T-helper 9 cell (primary cell): ENCODE results near the gene HOXA13.

ENCODE experiments used
- DNase-seq: peaks from one replicate; pipeline ENCODE4 v3.0.0-alpha.2; 2020

HOXA13 gene

DNA sequence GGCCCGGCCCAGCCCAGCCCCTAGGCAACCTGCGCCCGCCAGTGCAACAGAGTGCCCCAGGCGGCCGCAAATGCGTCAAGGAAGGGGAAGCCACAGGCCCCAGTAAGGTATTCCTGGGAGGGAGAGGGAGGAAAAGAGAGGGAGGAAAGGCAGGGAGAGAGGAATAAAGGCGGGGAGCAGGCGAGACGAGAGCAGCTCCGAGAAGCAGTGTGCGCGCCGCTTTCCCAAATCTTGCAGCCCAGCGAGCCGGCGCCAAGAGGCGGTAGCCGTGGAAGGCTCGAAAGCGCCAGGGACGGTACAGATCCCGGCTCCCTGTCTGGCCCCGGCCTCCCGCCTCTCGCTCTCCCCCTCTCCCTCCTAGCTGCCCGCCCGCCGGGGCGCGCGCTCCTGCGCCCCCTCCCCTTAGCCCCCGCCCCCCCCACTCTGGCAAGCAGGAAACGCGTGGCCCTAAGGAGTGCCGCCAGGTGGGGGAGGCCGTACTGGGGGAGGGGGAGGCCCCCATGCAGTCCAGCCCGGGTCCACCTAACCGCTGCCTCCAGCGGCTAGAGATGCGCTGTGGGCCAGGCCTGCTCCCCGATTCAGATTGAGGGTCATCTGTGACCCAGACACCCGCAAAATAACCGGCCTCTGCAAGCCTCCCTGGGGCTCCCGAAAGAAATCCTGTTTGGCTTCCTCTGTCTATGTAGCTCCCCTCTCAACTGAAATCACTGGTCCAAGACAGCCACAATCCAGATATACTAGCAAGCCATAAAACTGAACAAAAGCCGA is 30.0 kb downstream of the HOXA13 start:
- DNase-seq = no peak

- DNase-seq = no peak
Observed at GRCh38 chr7:27168265-27168947, 31.5 kb downstream of the HOXA13 start.

GRCh38 chr7:27167916-27168264 is 32.0 kb downstream of the HOXA13 start:
- DNase-seq = no peak

- no peak for DNase-seq
Observed at GRCh38 chr7:27166531-27167505, 33.1 kb downstream of the HOXA13 start.

DNA sequence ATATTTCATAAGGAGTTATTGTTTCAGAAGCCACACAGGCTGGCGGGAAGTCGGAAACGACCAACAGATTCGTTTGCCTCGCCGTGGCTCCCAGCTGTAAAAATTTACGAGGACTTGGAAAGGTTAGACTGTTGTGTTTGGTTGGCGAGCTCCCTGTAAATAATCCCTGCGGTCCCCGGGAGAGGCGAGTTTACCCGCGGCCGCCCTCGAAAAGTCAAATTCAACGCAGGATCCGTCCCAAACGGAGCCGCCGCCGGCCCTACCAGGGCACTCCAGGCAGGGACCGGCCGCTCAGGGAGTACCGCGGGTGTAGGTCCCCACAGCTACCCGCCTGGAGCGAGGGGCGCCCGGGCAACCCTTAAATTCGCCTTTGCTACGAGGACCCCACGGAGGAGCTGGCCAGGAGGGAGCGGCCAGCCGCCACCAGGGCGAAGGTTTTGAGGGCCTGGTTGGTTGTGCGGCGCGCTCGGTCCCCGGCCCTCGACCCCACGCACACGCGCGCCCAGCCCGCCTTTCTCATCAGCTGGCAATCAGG is 33.8 kb downstream of the HOXA13 start:
- DNase-seq = no peak

DNA sequence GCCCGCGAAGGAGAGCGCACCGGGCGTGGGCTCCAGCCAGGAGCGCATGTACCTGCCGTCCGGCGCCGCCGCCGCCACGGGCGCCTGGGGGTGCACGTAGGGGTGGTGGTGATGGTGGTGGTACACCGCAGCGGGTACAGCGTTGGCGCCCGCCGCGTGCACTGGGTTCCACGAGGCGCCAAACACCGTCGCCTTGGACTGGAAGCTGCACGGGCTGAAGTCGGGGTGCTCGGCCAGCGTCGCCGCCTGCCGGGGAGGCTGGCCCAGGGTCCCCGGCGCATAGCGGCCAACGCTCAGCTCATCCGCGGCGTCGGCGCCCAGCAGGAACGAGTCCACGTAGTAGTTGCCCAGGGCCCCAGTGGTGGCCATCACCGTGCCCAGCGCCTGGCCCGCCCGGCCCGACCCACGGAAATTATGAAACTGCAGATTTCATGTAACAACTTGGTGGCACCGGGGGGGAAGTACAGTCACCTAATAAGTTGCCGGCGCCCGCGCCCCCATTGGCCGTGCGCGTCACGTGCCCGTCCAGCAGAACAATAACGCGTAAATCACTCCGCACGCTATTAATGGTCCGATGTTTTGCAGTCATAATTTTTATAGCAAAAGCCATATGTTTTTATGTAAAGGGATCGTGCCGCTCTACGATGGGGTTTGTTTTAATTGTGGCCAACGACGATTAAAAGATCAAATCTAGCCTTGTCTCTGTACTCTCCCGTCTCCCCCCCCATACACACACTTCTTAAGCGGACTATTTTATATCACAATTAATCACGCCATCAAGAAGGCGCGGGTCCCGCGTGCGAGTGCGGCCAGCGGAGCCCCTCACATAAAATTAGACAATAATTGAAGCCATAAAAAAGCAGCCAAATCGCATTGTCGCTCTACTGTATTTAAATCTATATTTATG is 34.5 kb downstream of the HOXA13 start, which contains the start of gene HOXA9:
Gene HOXA9, minus strand, starts transcription at position 449 of the 907 bp plus-strand sequence. Its CDS starts 80 bp downstream, at position 369.
- no peak for DNase-seq

GRCh38 chr7:27164367-27165088 is 35.4 kb downstream of the HOXA13 start:
- no peak for DNase-seq

GRCh38 chr7:27164045-27164366 is 35.9 kb downstream of the HOXA13 start:
- DNase-seq = no peak

DNA sequence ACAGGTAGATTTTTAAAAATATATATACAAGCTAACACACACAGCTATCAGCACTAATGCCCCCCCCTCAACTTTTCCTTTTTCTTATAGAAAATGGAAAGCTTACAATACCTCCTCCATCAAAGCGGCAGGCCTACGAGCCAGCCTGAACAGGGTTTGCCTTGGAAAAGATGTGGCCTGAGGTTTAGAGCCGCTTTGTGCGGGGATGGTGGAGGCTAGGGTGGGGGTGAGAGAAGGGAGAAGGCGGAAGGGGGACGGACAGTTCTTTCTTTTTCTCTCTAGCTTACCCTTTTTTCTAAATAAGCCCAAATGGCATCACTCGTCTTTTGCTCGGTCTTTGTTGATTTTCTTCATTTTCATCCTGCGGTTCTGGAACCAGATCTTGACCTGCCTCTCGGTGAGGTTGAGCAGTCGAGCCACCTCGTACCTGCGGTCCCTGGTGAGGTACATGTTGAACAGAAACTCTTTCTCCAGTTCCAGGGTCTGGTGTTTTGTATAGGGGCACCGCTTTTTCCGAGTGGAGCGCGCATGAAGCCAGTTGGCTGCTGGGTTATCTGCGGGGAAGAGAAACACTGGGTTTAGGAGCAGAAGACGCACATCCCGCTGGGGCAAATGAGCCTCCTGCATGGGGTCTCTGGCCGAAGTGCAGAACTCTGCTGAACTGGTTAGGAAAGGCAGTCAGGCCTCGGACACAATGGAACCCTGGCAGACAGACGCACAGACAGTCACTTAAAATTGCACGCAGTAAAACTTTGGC is 36.4 kb downstream of the HOXA13 start:
- DNase-seq = no peak

- no peak for DNase-seq
Observed at GRCh38 chr7:27162561-27163287, 37.2 kb downstream of the HOXA13 start.

- DNase-seq = no peak
Observed at GRCh38 chr7:27161721-27162560, 38.0 kb downstream of the HOXA13 start.

- no peak for DNase-seq
Observed at GRCh38 chr7:27161214-27161720, 38.6 kb downstream of the HOXA13 start.

DNA sequence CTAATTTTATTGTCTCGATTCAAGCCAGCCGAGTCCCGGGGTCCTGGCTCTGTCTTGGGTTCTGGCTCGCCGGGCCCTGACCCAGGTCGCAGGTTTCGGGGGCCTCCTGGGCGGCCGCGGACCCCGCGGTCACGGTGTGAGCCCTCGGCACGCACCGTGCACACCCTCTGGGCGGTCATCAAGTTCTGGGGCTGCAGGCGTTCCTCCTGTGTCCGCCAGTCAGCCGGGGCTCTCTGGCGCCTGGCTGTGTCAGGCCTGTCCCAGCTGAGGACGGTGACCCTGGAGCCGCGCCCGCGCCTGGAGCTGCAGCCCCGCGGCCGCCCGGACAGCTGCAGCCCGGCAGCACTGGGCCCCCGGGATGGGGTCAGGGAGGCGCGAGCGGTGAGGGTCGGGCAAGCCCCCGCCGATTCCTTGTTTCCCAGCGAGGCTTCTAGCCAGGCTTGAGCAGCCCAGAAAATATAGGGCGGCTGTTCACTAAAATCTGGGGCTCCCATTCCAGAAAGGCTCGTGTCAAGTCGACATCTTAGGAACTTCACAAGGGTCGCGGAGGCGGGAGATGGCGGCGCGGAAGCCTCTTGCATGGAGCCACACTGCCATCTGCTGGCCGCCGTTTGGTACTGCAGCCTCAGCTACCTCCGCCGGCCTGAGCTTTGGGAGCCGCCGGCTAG is 39.2 kb downstream of the HOXA13 start:
- peak; percentile 88 for DNase-seq

DNA sequence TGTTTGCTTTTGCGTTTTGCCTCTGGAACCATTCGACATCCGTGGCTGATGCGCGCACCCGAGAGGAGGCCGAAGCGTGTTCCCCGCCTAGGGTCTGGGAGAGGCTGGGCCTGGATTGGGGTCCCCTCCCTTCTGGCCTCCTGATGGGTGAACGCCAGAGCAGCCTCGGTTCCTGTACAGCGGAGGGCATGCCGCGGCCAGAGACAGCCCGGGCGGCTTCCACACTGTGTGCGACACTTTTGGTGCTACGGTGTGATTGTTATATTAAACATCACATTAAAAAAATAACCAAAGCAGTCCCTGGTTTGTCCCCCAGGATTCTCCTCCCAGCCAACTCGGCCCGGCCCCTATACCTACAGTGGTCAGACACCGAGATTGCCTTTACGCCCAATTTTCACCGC is 39.7 kb downstream of the HOXA13 start:
- DNase-seq = no peak

DNA sequence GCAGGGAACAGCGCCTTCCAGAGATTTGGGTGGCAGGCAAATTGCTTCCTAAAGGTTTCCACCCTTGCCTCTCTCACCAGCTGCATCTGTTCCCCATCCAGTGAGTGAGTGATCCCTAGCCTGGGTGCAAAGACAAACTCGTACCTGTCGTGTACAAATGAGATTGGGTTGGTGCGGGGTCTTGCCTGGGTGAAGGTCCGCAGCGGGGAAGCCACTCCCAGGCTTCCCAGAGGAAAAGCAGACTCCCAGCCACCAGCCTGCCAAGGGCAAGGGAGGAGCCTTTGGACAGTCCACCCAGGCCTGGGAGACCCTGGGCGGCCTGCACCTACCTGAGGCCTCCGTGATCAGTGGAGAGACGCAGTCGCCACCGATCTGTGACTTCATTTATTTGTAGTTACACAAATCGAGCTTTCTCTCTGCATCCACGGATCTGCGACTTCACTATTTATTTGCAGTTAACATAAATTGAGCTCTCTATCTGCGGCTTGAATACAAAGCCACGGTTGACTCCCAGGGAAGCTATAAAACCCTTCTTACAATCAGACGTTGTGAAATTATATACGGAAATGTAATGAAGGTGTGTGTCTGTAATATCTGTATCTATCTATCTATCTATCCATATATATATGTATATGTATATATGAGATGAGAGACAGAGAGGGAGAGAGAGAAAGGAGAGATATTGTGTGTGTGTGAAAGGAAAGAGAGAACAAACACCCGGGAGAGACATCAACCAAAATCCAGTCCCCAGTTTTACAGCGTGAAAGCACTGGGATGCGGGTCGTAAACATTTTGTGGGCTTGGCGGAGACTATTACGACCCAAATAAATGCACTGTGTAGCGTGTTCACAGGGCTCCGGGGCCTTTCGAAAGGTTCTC is 40.4 kb downstream of the HOXA13 start:
- no peak for DNase-seq

DNA sequence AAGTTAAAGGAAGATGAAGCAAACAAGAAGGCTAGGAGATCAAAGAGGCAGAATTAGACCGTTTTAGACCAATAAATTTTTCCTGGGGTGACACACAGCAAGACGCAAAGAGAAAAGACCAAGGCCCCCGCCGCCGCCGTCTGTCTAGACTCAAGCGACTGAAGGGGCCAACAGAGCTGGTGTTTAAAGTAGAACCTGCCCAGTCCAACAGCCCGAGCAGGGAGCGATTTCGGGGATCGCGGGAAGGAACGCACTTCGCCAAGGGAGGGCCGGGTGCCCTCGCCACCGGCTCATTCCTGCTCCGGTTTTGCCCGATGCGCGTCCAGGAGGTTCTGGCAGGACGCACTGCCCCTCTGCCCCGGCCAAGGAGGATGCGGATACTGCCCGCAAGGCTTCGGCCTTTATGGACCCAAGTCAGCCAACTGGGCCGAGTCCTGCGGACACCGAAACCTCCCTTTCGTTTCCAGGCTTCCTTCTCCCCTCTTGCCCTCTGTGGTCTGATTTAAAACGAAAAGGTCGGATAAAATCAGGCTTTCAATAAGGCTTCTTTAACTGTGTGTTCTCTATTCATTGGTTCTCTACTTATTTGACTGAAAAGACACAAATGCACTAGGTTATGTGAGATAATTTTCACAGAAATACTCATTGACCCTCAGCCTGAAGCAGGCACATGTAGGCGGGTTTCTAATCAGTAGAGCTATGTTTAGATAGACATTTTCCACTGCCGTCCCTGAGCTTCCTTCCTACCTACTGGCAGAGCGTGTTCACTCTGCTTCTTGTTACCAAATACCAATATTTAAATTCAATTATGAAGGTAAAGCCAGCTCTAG is 41.2 kb downstream of the HOXA13 start:
- no peak for DNase-seq
